Heart left ventricle (tissue), 13 donors: ENCODE measurements around the gene PRDM16.

Source experiments
- CTCF ChIP-seq, 12 donors: fragments of 200-600 bp; sonication (generic) in 4 of 12; IDR thresholded peaks; one replicate each; pipeline versions ENCODE4 v1.5.0 to v1.8.0; 2018 to 2022; ENCODE audit warnings: antibody characterized with exemption in 12 of 12, mild to moderate bottlenecking in 5 of 12
- POLR2A ChIP-seq, 2 donors: fragments of 450-650 bp; IDR thresholded peaks; one replicate each; pipeline ENCODE4 v1.6.1; 2017; ENCODE audit warnings: antibody characterized with exemption in 2 of 2, mild to moderate bottlenecking in 2 of 2, moderate library complexity in 2 of 2
- donor health status: ischemic (EF 13 %, LVEDD 7.1; RV severe dilation, severe dysfunction).
- donor health status: DM: no; HTN: yes; CAD: no.
- donor health status: DM: no; HTN: no; CAD: no.
- donor health status: ischemic (EF 25% LVEDD 6.9; RV normal size, moderate dysfunction).
- donor health status: ischemic (EF 25% LVEDD 5.7; RV mildly dilated, moderate dysfunction).
- donor health status: ischemic (EF 35%, LVEDD 5.7; RV mildly dilated, moderate dysfunction).
- donor health status: nonischemic (EF 11% LVEDD 7.7; RV severe dilation, severe dysfunction).
- donor health status: DM: yes; HTN: yes; CAD: no.
- donor health status: PGD.
- donor health status: ischemic (EF 29% LVEDD 5.4; RV normal size, mild dysfunction).
- donor health status: nonischemic (EF 23%, LVEDD 6.1; RV moderate dilation, normal function).

- TF ChIP-seq POLR2A (IDR thresholded peaks at IDR 0.05): no peak
- no peak for TF ChIP-seq CTCF (IDR thresholded peaks at IDR 0.05)
These were observed 79.2 kb downstream of the PRDM16 start for GRCh38 chr1:3148171-3148570.
